H1 (cell line): Measurements from ENCODE around the gene UMAD1. TPM values are rescaled to one million over a fixed set of nuclear protein-coding genes. Genes with fewer than 3 reads are reported as not detected.

Experiments used
- CTCF ChIA-PET: fragments of 300-600 bp; sonication (Branson Sonifier 250); formaldehyde crosslinking; loops from one replicate; lab custom pipeline; 2021; ENCODE audit not compliant: partially characterized antibody; lab: Charles Lee
- POLR2A ChIA-PET: fragments of 300-600 bp; sonication (Branson Sonifier 250); formaldehyde crosslinking; loops from one replicate; lab custom pipeline; 2021; ENCODE audit warnings: inconsistent platforms; ENCODE audit not compliant: partially characterized antibody; lab: Charles Lee
- DNase-seq, 2 experiments: peaks; one replicate each; pipeline versions ENCODE4 v3.0.0 to v3.0.0-alpha.2; 2010 to 2022; ENCODE audit warnings: low spot score in 2 of 2, low read depth in 1 of 2, mixed read lengths in 1 of 2
- FAIRE-seq: peaks from 2 replicates; lab custom pipeline; 2011; peaks lifted over from hg19 to GRCh38; lab: Jason Lieb, UNC
- H2AFZ ChIP-seq: 2 replicates; pipeline ENCODE4 v1.8.1; 2012; ENCODE audit warnings: low read length, inconsistent platforms
- H2AK5ac ChIP-seq: 2 replicates; pipeline ENCODE4 v1.6.1; 2013; ENCODE audit warnings: low read depth, low read length
- H2BK120ac ChIP-seq: replicated peaks from 2 replicates; pipeline ENCODE3; 2013; ENCODE audit warnings: low read depth, low read length, inconsistent platforms
- H2BK12ac ChIP-seq: 2 replicates; pipeline ENCODE4 v1.6.1; 2013; ENCODE audit warnings: low read depth, low read length
- H2BK15ac ChIP-seq: 2 replicates; pipeline ENCODE4 v1.6.1; 2013; ENCODE audit warnings: low read length
- H2BK20ac ChIP-seq: 2 replicates; pipeline ENCODE4 v1.6.1; 2013; ENCODE audit warnings: low read length
- H2BK5ac ChIP-seq: 2 replicates; pipeline ENCODE4 v1.6.1; 2013; ENCODE audit warnings: low read depth, low read length
- H3K14ac ChIP-seq: 2 replicates; pipeline ENCODE4 v1.6.1; 2013; ENCODE audit warnings: inconsistent platforms; ENCODE audit not compliant: insufficient read length
- H3K18ac ChIP-seq: 2 replicates; pipeline ENCODE4 v1.6.1; 2013; ENCODE audit warnings: low read length; ENCODE audit errors: extremely low read depth
- H3K23ac ChIP-seq: 2 replicates; pipeline ENCODE4 v1.6.1; 2013; ENCODE audit warnings: inconsistent platforms; ENCODE audit not compliant: insufficient read length
- H3K23me2 ChIP-seq: 2 replicates; pipeline ENCODE4 v1.6.1; 2013; ENCODE audit warnings: low read depth, low read length
- H3K27ac ChIP-seq: 2 replicates; pipeline ENCODE4 v1.6.1; 2011; ENCODE audit warnings: low read depth, low read length, inconsistent platforms
- H3K27me3 ChIP-seq, 4 experiments: replicated peaks in 1 of 4; 1 replicate in 1 of 4; 2 replicates in 3 of 4; pipeline versions ENCODE4 v1.6.1 to v1.8.1; 2011 to 2013; ENCODE audit warnings: low read length in 3 of 4, mild to moderate bottlenecking in 3 of 4, inconsistent platforms in 2 of 4, mixed read lengths in 2 of 4, moderate library complexity in 1 of 4; ENCODE audit not compliant: control insufficient read depth in 3 of 4, insufficient read depth in 3 of 4; ENCODE audit errors: extremely low read depth in 1 of 4
- H3K36me3 ChIP-seq, 4 experiments: 2 replicates each; pipeline versions ENCODE4 v1.6.1 to v1.8.1; 2011 to 2013; ENCODE audit warnings: mild to moderate bottlenecking in 4 of 4, low read length in 3 of 4, moderate library complexity in 2 of 4, control low read depth in 1 of 4, inconsistent platforms in 1 of 4; ENCODE audit not compliant: insufficient read depth in 4 of 4, control insufficient read depth in 2 of 4
- H3K4ac ChIP-seq: replicated peaks from 2 replicates; pipeline ENCODE3; 2013; ENCODE audit warnings: low read length, low read depth, mixed read lengths, inconsistent platforms; ENCODE audit not compliant: insufficient read length
- H3K4me1 ChIP-seq, 4 experiments: replicated peaks in 1 of 4; 1 replicate in 1 of 4; 2 replicates in 3 of 4; pipeline versions ENCODE4 v1.6.1 to v1.8.1; 2011 to 2013; ENCODE audit warnings: low read length in 3 of 4, inconsistent platforms in 2 of 4, mixed read lengths in 1 of 4; ENCODE audit not compliant: insufficient read depth in 4 of 4, control insufficient read depth in 3 of 4
- H3K4me2 ChIP-seq, 2 experiments: 2 replicates each; pipeline versions ENCODE4 v1.6.1 to v1.8.1; 2011 to 2013; ENCODE audit warnings: low read depth in 2 of 2, low read length in 2 of 2, control low read depth in 1 of 2, inconsistent platforms in 1 of 2, mild to moderate bottlenecking in 1 of 2; ENCODE audit not compliant: insufficient read depth in 1 of 2
- H3K4me3 ChIP-seq, 4 experiments: fragments of 200-600, 300-600 bp in 1 of 4; sonication (generic), shearing (Covaris generic), sonication (Bioruptor Twin) in 1 of 4; 2 replicates each; pipeline versions ENCODE4 v1.5.1 to v1.8.1; 2011 to 2016; ENCODE audit warnings: low read length in 4 of 4, low read depth in 3 of 4, control low read depth in 2 of 4, inconsistent platforms in 2 of 4, mild to moderate bottlenecking in 2 of 4, mixed read lengths in 1 of 4, moderate library complexity in 1 of 4; ENCODE audit not compliant: insufficient read depth in 2 of 4; ENCODE audit errors: extremely low read depth in 1 of 4
- H3K56ac ChIP-seq: replicated peaks from 2 replicates; pipeline ENCODE3; 2013; ENCODE audit warnings: low read depth, mild to moderate bottlenecking, mixed read lengths, low read length, inconsistent platforms; ENCODE audit not compliant: insufficient read length
- H3K79me1 ChIP-seq: 2 replicates; pipeline ENCODE4 v1.6.1; 2013; ENCODE audit warnings: low read depth, low read length, control low read depth
- H3K79me2 ChIP-seq, 2 experiments: 2 replicates each; pipeline versions ENCODE4 v1.6.1 to v1.8.1; 2012 to 2013; ENCODE audit warnings: low read length in 2 of 2, mild to moderate bottlenecking in 2 of 2, inconsistent platforms in 1 of 2; ENCODE audit not compliant: insufficient read depth in 2 of 2, control insufficient read depth in 1 of 2
- H3K9ac ChIP-seq, 4 experiments: replicated peaks in 1 of 4; 1 replicate in 1 of 4; 2 replicates in 3 of 4; pipeline versions ENCODE4 v1.6.1 to v1.8.1; 2011 to 2013; ENCODE audit warnings: low read depth in 3 of 4, low read length in 3 of 4, control low read depth in 2 of 4, mild to moderate bottlenecking in 2 of 4, moderate library complexity in 2 of 4, inconsistent platforms in 1 of 4; ENCODE audit errors: extremely low read depth in 1 of 4
- H3K9me3 ChIP-seq, 2 experiments: 2 replicates each; pipeline versions ENCODE4 v1.6.1 to v1.8.1; 2012 to 2013; ENCODE audit warnings: mild to moderate bottlenecking in 2 of 2, moderate library complexity in 2 of 2, control low read depth in 1 of 2, inconsistent platforms in 1 of 2, low read depth in 1 of 2, low read length in 1 of 2, mixed read lengths in 1 of 2; ENCODE audit not compliant: insufficient read depth in 2 of 2
- H4K20me1 ChIP-seq, 2 experiments: replicated peaks in 1 of 2; 2 replicates each; pipeline versions ENCODE3 to v1.8.1; 2011 to 2013; ENCODE audit warnings: inconsistent platforms in 2 of 2, low read length in 2 of 2, mild to moderate bottlenecking in 1 of 2; ENCODE audit not compliant: insufficient read depth in 2 of 2, control insufficient read depth in 1 of 2
- H4K5ac ChIP-seq: 2 replicates; pipeline ENCODE4 v1.6.1; 2013; ENCODE audit warnings: low read length, low read depth, mixed read lengths, inconsistent platforms; ENCODE audit not compliant: insufficient read length
- H4K8ac ChIP-seq: 2 replicates; pipeline ENCODE4 v1.8.0; 2013; ENCODE audit warnings: mild to moderate bottlenecking, moderate library complexity, low read length, inconsistent platforms; ENCODE audit not compliant: insufficient read depth; ENCODE audit errors: extremely low read depth
- H4K91ac ChIP-seq: replicated peaks from 2 replicates; pipeline ENCODE3; 2013; ENCODE audit warnings: low read length, mixed read lengths, inconsistent platforms; ENCODE audit not compliant: insufficient read length
- BCL11A ChIP-seq, 2 experiments: IDR thresholded peaks; one replicate each; pipeline ENCODE4 v1.6.1; 2011; ENCODE audit warnings: low read depth in 2 of 2, low read length in 2 of 2, mild to moderate bottlenecking in 2 of 2
- CEBPB ChIP-seq: IDR thresholded peaks from 2 replicates; pipeline ENCODE4 v1.6.1; 2012; ENCODE audit warnings: low read depth, low read length
- JUN ChIP-seq: IDR thresholded peaks from 2 replicates; pipeline ENCODE4 v1.6.1; 2011; ENCODE audit warnings: low read depth, mild to moderate bottlenecking, improper control_type of control experiment, low read length
- POLR2A ChIP-seq, 2 experiments: IDR thresholded peaks; 1 replicate in 1 of 2; 2 replicates in 1 of 2; pipeline ENCODE4 v1.6.1; 2011; ENCODE audit warnings: low read depth in 2 of 2, low read length in 2 of 2, mild to moderate bottlenecking in 2 of 2; ENCODE audit errors: control extremely low read depth in 1 of 2
- POU5F1 ChIP-seq: IDR thresholded peaks from 2 replicates; pipeline ENCODE4 v1.6.1; 2011; ENCODE audit warnings: low read depth, mild to moderate bottlenecking, low read length, moderate library complexity
- RFX5 ChIP-seq: IDR thresholded peaks from 2 replicates; pipeline ENCODE4 v1.6.1; 2011; ENCODE audit warnings: low read depth, low read length, improper control_type of control experiment, borderline replicate concordance
- SAP30 ChIP-seq: fragments of 300-600 bp; sonication (generic); IDR thresholded peaks from 2 replicates; pipeline ENCODE4 v1.7.1; 2012; ENCODE audit warnings: low read length, moderate library complexity, mild to moderate bottlenecking, inconsistent platforms; ENCODE audit not compliant: insufficient read depth, insufficient replicate concordance
- SIN3A ChIP-seq, 2 experiments: IDR thresholded peaks in 1 of 2; conservative IDR thresholded peaks in 1 of 2; 2 replicates each; pipeline ENCODE4 v1.6.1; 2011 to 2012; ENCODE audit warnings: low read length in 2 of 2, improper control_type of control experiment in 1 of 2, low read depth in 1 of 2, mild to moderate bottlenecking in 1 of 2
- SP4 ChIP-seq: IDR thresholded peaks from 2 replicates; pipeline ENCODE4 v1.6.1; 2012; ENCODE audit warnings: low read length, inconsistent platforms
- TAF1 ChIP-seq: IDR thresholded peaks from 2 replicates; pipeline ENCODE4 v1.6.1; 2011; ENCODE audit warnings: mild to moderate bottlenecking, low read depth, low read length
- TBP ChIP-seq: IDR thresholded peaks from 2 replicates; pipeline ENCODE4 v1.6.1; 2011; ENCODE audit warnings: low read depth, low read length, improper control_type of control experiment
- WGBS, 2 experiments: shearing (Covaris generic) in 1 of 2; methylation state at CpG; one replicate each; pipeline versions ENCODE4 v1.1.6 to v1.1.7; 2013 to 2015; ENCODE audit warnings: low lambda C conversion rate in 2 of 2, mixed read lengths in 2 of 2, inconsistent platforms in 1 of 2, low coverage in 1 of 2, missing lambda C conversion rate in 1 of 2; ENCODE audit not compliant: insufficient replicate concordance in 2 of 2, insufficient coverage in 1 of 2, insufficient read length in 1 of 2; ENCODE audit errors: extremely low coverage in 1 of 2, missing lambda C conversion rate in 1 of 2; 5-methylcytosine and 5-hydroxymethylcytosine counted together
- polyA plus RNA-seq, 7 experiments: library from polyadenylated mRNA; depleted of rRNA in 3 of 7; stranded (reverse) in 5 of 7; unstranded in 2 of 7; fragments of >200 nt in 5 of 7; fragments of 200-250 nt in 2 of 7; gene quantifications; 1 replicate in 5 of 7; 2 replicates in 1 of 7; 4 replicates in 1 of 7; pipeline versions ENCODE4 v1.2.1 to v1.2.3, GENCODE V29; 2011 to 2013; ENCODE audit warnings: missing spikeins in 2 of 7, mixed read lengths in 2 of 7
- total RNA-seq: library from RNA; stranded (reverse); fragmentation: NEBNext Ultra II Directional; extraction: Animal tissue kit (Norgen Biotek cat#: 25700); gene quantifications from 2 replicates; pipeline ENCODE4 v1.2.1, GENCODE V29; 2021
- TF ChIP-seq, protein P1 (sequence below): IDR thresholded peaks from 2 replicates; pipeline ENCODE4 v1.6.1; 2011; ENCODE audit warnings: low read depth, mild to moderate bottlenecking, low read length; ENCODE audit not compliant: insufficient read depth
- TF ChIP-seq, protein P2 (sequence below): IDR thresholded peaks from 2 replicates; pipeline ENCODE4 v1.6.1; 2011; ENCODE audit warnings: low read length, improper control_type of control experiment

UMAD1 gene
- total and polyA plus RNA-seq, 2 of the 8 experiments (the other 6 are each of a cell fraction or from before 2014, with no cell fraction given) = 10.4 to 12.3 TPM

- H2BK20ac ChIP-seq = no peak overlapping the region
- CTCF ChIA-PET = interaction anchor here (0.8 to 1.2 kb wide), 3 partner anchors 11 to 608 kb away, joined by 3 to 4 read pairs (median 3); no protein-coding TSS in a partner anchor
- H3K4me3 ChIP-seq = no peak overlapping the region
- no peaks in the 10 kb centered on the region for H3K36me3 ChIP-seq
- no peak overlapping the region for H3K14ac ChIP-seq
- no peaks in the 10 kb centered on the region for H3K27me3 ChIP-seq
- no peak overlapping the region for H3K23ac ChIP-seq
- H4K91ac ChIP-seq = no peak overlapping the region
- H3K27ac ChIP-seq = no peak overlapping the region
- POLR2A ChIA-PET = interaction anchor here (0.6 kb wide), 1 partner anchor 10 kb away, joined by 3 read pairs; no protein-coding TSS in a partner anchor
- H2AFZ ChIP-seq = no peak overlapping the region
- H2AK5ac ChIP-seq = no peak overlapping the region
- H3K18ac ChIP-seq = no peak overlapping the region
- DNase-seq (no peak), FAIRE-seq (no peak)
- H3K79me2 ChIP-seq = no peaks in the 10 kb centered on the region
- no peak overlapping the region for H2BK120ac ChIP-seq
- H4K5ac ChIP-seq = no peak overlapping the region
- H4K8ac ChIP-seq = no peak overlapping the region
- H3K4me2 ChIP-seq = no peak overlapping the region
- H3K23me2 ChIP-seq = no peaks in the 10 kb centered on the region
- H3K4ac ChIP-seq = no peak overlapping the region
- no peak overlapping the region for H3K56ac ChIP-seq
- no peak overlapping the region for H2BK12ac ChIP-seq
- no peaks in the 10 kb centered on the region for H3K9me3 ChIP-seq
- no peak overlapping the region for H2BK15ac ChIP-seq
- no peak overlapping the region for H2BK5ac ChIP-seq
- H3K79me1 ChIP-seq = no peaks in the 10 kb centered on the region
- H3K9ac ChIP-seq = no peak overlapping the region
- WGBS, 2 experiments = 77% methylated on average over 1 of the region's 1 CpG; no CpG with 5 or more reads in 1 of the 2 experiments
- H4K20me1 ChIP-seq = no peaks in the 10 kb centered on the region
- H3K4me1 ChIP-seq = peaks cover 0 to 3% (median 0%) of the 10 kb centered on the region in 4 experiments; a peak in 1 of 7 replicates
- TF ChIP-seq, protein P1, sequence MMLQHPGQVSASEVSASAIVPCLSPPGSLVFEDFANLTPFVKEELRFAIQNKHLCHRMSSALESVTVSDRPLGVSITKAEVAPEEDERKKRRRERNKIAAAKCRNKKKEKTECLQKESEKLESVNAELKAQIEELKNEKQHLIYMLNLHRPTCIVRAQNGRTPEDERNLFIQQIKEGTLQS = no peak
- no peak for TF ChIP-seq TAF1
- no peak for TF ChIP-seq TBP
- TF ChIP-seq RFX5 = no peak
- TF ChIP-seq SP4 = no peak
- no peak for TF ChIP-seq SAP30
- no peak for TF ChIP-seq POU5F1
- no peak for TF ChIP-seq POLR2A (IDR thresholded peaks at IDR 0.05; ENCODE audit: control extremely low read depth in 1 of 2, low read depth in 2 of 2, low read length in 2 of 2)
- TF ChIP-seq, protein P2, sequence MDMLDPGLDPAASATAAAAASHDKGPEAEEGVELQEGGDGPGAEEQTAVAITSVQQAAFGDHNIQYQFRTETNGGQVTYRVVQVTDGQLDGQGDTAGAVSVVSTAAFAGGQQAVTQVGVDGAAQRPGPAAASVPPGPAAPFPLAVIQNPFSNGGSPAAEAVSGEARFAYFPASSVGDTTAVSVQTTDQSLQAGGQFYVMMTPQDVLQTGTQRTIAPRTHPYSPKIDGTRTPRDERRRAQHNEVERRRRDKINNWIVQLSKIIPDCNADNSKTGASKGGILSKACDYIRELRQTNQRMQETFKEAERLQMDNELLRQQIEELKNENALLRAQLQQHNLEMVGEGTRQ = no peak
- TF ChIP-seq BCL11A (IDR thresholded peaks at IDR 0.05; ENCODE audit: low read depth in 2 of 2, low read length in 2 of 2) = no peak
- no peak for TF ChIP-seq CEBPB
- TF ChIP-seq JUN = no peak
- no peak for TF ChIP-seq SIN3A (conservative IDR thresholded peaks at IDR 0.05 in 1 of 2, IDR thresholded peaks at IDR 0.05 in 1 of 2; ENCODE audit: low read depth in 1 of 2, low read length in 2 of 2)
These were observed 47.2 kb downstream of the UMAD1 start for GRCh38 chr7:7687800-7688199.
